Fibroblast of villous mesenchyme (primary cell): ENCODE results near the gene CCDC177. TPM values are rescaled to one million over a fixed set of nuclear protein-coding genes. Genes with fewer than 3 reads are reported as not detected.

Experiments
- DNase-seq: peaks from one replicate; pipeline ENCODE4 v3.0.0-alpha.2; 2010; ENCODE audit warnings: low read depth
- H3K4me3 ChIP-seq: 2 replicates; pipeline ENCODE4 v1.5.1; 2011; ENCODE audit warnings: low read depth, mild to moderate bottlenecking, low read length
- total RNA-seq: library from RNA; depleted of rRNA; stranded (reverse); fragments of >200 nt; gene quantifications from 2 replicates; pipeline ENCODE4 v1.2.3, GENCODE V29; 2012
- TF ChIP-seq, protein P1 (sequence below): IDR thresholded peaks from 2 replicates; pipeline ENCODE4 v1.5.1; 2012; ENCODE audit warnings: low read depth, mild to moderate bottlenecking, low read length; ENCODE audit not compliant: insufficient read depth

CCDC177 gene
- total RNA-seq, 1 donor, result not detected

DNA sequence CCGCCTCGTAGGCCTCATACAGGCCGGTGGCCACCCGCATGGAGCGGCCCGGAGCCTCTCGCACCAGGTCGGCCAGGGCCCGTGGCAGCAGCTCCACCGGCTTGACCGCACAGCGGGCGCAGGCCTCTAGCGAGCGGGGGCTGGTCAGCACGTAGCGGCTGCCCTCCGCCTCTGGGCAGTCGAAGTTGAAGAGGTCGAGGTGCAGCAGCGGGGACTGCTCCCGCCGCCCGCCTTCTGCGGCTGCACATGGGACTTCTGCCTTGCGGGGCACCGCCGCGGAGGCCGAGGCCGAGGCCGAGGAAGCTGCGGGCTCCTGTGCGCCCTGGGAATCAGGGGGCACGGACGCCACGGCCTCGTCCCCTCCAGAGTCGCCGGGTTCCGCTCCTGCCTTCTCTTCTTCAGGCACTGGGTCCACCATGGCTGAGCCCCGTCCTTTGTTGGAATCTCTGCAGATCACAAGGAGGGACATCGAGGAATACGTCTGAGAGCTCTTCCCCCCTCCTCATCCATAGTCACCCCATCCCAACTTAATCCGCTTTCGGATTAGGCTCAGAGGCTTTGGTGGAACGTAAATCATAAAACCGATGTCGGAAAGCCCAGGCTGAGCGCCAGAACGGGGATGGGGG, 1.4 kb downstream of the CCDC177 start:
- TF ChIP-seq, protein P1, sequence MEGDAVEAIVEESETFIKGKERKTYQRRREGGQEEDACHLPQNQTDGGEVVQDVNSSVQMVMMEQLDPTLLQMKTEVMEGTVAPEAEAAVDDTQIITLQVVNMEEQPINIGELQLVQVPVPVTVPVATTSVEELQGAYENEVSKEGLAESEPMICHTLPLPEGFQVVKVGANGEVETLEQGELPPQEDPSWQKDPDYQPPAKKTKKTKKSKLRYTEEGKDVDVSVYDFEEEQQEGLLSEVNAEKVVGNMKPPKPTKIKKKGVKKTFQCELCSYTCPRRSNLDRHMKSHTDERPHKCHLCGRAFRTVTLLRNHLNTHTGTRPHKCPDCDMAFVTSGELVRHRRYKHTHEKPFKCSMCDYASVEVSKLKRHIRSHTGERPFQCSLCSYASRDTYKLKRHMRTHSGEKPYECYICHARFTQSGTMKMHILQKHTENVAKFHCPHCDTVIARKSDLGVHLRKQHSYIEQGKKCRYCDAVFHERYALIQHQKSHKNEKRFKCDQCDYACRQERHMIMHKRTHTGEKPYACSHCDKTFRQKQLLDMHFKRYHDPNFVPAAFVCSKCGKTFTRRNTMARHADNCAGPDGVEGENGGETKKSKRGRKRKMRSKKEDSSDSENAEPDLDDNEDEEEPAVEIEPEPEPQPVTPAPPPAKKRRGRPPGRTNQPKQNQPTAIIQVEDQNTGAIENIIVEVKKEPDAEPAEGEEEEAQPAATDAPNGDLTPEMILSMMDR, result no peak
- DNase-seq, result no peak
- H3K4me3 ChIP-seq, result no peak overlapping the region

DNA sequence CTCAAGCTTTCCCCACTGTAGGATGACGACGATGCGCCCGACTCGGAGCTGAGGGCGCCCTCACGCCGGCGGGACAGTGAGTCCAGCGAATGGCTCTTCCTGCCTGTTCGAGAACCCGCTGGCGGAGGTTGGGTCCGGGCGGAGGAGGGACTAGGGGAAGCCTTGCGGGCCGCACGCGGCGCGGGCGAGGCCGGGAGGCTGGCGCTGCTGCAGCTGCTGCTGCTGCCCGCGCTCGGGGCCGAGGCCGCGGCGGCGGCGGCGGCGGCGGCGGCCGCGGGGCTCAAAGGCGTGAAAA, 1.9 kb downstream of the CCDC177 start:
- TF ChIP-seq, protein P1, result no peak
- DNase-seq, result no peak
- no peak overlapping the region for H3K4me3 ChIP-seq

DNA sequence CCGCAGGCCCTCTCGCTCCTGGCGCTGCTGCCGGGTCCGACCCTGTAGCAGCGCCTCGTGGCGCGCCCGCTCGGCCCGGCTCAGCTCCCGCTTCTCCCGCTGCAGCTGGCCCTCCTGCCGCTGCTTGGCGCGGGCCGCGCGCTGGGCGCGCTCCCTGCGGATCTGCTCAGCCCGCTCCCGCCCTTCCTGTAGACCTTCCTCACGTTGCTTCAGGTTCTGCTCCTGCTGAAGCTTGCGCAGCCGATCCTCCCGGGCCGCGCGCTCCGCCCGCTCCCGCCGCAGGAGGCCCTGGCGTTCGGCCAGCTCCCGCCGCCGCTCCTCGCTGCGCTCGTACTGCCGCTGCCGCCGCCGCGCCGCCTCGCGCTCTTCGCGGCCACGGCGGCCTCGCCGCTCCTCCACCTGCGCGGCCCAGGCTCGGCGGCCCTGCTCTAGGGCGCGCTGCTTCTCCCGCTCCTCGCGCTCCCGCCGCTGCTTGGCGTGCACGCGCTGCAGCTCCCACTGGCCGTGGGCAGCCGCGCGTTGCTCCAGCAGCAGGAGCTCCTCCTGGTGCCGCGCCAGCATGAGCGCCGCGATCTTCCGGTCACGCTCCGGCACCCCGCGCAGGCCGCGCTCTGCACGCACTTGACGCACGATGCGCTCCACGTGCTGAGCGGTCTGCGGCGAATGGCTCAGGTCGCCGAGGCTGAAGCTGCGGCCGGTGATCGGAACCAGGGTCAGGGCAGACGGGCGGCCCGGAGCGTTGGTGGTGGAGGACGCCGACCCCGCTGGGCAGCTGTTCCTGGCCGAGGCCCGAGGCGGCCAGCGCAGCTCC, 2.4 kb downstream of the CCDC177 start:
- DNase-seq, result no peak
- H3K4me3 ChIP-seq, result no peak overlapping the region
- TF ChIP-seq, protein P1, result no peak

DNA sequence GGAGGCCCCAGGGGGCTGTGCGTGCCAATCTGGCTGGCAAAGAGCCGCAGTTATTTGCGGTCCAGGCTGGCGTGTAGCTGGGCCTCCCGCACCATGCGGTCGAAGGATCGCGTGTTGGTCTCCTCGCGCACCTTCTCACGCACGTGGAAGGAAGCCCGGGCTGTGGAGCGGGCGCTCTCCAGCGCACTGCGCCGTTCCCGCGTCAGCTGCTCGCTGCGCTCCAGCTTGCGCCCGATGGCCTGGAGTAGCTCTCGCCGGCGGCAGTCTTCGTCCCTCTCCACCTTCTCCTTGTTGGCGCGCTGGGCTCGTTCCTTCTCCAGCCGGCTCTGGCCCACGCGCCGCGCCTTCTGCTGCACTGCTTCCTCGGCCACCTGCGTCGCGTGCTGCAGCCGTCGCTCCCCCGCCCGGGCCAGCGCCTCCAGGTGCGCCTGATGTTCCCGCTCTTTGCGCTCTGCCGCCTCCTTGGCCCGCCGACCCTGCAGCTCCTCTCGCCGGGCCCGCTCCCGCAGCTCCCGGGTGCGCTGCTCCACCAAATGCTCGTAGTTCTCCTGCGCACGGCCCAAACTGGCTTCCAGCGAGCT, 3.1 kb downstream of the CCDC177 start:
- DNase-seq, result no peak
- TF ChIP-seq, protein P1, result no peak
- H3K4me3 ChIP-seq, result no peak overlapping the region

DNA sequence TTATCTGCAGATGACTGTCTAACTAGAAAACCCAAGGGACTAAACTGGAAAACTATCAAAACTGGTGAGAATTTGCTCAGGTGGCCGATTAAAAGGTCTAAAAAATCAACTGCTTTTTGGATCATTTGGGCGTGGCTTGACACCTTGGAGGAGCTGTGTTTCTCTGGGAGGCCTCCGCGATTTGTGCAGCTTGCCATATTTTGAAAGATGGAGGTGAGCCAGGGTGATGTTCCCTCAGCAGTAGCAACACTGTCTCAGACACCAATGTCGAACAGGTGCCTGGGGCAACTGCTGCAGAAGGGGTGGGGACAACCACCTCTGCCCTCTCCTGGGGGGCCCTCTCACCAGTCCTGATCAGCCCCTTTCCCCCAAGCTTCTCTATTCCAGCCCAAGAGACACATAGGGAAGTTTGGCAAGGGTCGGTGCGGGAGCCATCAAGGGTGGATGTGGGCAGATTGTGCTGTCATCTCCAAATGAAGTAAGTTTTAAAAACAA, 3.8 kb downstream of the CCDC177 start:
- TF ChIP-seq, protein P1, result no peak

DNA sequence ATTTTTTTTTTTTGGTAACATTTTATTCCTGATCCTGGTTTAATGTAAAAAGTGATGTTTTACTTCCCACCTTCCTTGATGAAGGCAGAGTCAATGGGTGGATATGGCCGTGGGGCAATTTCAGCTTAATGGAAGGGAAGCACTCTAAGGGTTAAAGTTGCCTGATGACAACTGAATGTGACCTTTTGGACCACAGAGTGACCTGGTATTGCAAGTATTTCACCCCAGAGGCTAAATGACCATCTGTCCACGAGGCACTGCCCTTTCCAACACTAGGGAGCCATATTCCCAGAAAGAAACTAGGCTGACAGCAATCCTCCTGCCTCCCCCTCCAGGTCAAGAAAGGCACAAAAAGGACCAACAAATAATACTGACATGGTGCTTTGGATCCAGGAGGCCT, 4.8 kb downstream of the CCDC177 start:
- no peak for DNase-seq
- TF ChIP-seq, protein P1, result no peak
- no peak overlapping the region for H3K4me3 ChIP-seq

More for the DNA sequence above, 3.8 kb downstream of the CCDC177 start:
- H3K4me3 ChIP-seq, result no peak overlapping the region
- DNase-seq, result no peak
